BJ (cell line): ENCODE results near the gene ST7. TPM values are rescaled to one million over a fixed set of nuclear protein-coding genes. Genes with fewer than 3 reads are reported as not detected.

Experiments
- CTCF ChIA-PET: fragments of 350-600 bp; formaldehyde crosslinking; extraction: SDS; loops from one replicate; lab custom pipeline; 2021; ENCODE audit warnings: antibody characterized with exemption, inconsistent platforms; lab: Yijun Ruan, JAX
- POLR2A ChIA-PET: fragments of 300-600 bp; sonication (Branson Sonifier 250); formaldehyde crosslinking; extraction: SDS; loops from one replicate; lab custom pipeline; 2021; ENCODE audit warnings: antibody characterized with exemption; lab: Charles Lee
- DNase-seq: peaks from one replicate; pipeline ENCODE4 v3.0.0-alpha.2; 2011; ENCODE audit warnings: low read depth
- H3K27me3 ChIP-seq: 2 replicates; pipeline ENCODE4 v1.6.0; 2011; ENCODE audit warnings: low read length; ENCODE audit not compliant: control insufficient read depth, insufficient read depth
- H3K36me3 ChIP-seq: 2 replicates; pipeline ENCODE4 v1.5.1; 2011; ENCODE audit warnings: low read length; ENCODE audit not compliant: control insufficient read depth, insufficient read depth
- H3K4me3 ChIP-seq: 2 replicates; pipeline ENCODE4 v1.5.1; 2011; ENCODE audit warnings: low read depth, mild to moderate bottlenecking, control low read depth, low read length
- CTCF ChIP-seq: IDR thresholded peaks from 2 replicates; pipeline ENCODE4 v1.5.1; 2011; ENCODE audit warnings: low read depth, mild to moderate bottlenecking, control low read depth, inconsistent platforms, low read length, moderate library complexity; ENCODE audit not compliant: insufficient read depth
- polyA plus RNA-seq: library from polyadenylated mRNA; depleted of rRNA; stranded (reverse); fragments of >200 nt; gene quantifications from 2 replicates; pipeline ENCODE4 v1.2.3, GENCODE V29; 2011

ST7 gene
- polyA plus RNA-seq, 1 experiment, result 16.0 TPM

DNA sequence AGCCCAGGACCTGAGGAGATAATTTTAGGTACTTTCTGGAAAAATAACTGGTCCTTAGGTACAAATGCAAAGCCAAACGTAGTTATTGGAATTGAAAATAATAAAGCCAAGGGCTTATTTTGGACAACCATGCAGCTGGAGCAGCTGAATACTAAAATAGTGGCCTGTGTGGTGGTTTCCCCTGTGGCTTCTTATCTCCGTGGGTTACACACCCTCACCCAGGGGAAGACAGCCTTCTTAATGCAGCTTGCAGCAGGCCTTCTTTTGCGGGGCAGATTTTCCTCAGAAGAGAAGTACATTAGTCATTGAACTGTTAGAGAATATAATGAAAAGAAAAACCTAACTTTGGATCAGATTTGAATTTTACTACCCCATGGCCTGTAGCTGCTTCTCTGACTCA, 133.5 kb downstream of the ST7 start:
- Histone ChIP-seq H3K36me3 (no peaks in the 10 kb centered on the region), H3K4me3 (no peak overlapping the region), H3K27me3 (no peaks in the 10 kb centered on the region)
- DNase-seq, result no peak
- CTCF ChIA-PET, result no interaction called here
- TF ChIP-seq CTCF, result no peak
- POLR2A ChIA-PET, result no interaction called here

- CTCF ChIA-PET, result interaction anchor here (1.7 kb wide), 1 partner anchor 11 kb away, joined by 4 read pairs; no protein-coding TSS in a partner anchor
- no peak for TF ChIP-seq CTCF
- POLR2A ChIA-PET, result no interaction called here
- no peak for DNase-seq
- H3K4me3 ChIP-seq, result no peak overlapping the region
- H3K36me3 ChIP-seq, result no peaks in the 10 kb centered on the region
- H3K27me3 ChIP-seq, result no peaks in the 10 kb centered on the region
Observed at GRCh38 chr7:117087639-117088396, 134.5 kb downstream of the ST7 start.

- no peak for TF ChIP-seq CTCF
- no peaks in the 10 kb centered on the region for H3K27me3 ChIP-seq
- ChIA-PET POLR2A (no interaction called here), CTCF (interaction anchor here (1.1 to 1.7 kb wide), 2 partner anchors 10 to 36 kb away, joined by 3 to 4 read pairs; no protein-coding TSS in a partner anchor)
- H3K36me3 ChIP-seq, result no peaks in the 10 kb centered on the region
- H3K4me3 ChIP-seq, result no peak overlapping the region
- no peak for DNase-seq
Observed at GRCh38 chr7:117088623-117089194, 135.4 kb downstream of the ST7 start.

DNA sequence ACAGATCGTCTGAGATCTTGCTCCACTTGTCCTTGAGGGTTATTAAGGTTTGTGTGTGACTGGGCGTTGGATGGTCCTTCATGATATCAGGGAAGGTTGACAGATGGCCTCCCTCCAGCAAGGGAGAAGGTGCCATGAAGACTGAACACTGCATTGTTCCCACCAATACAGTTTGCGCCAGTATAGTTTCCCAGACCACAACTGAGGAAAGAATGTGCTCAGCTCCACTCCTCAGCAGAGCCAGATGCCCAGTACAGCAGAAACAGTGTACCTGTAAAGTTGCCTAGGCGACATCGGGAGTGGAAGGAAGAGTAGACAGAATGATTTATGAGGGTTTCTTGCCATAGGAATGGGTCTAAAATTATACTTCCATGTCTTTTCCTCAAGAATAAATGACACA, 137.5 kb downstream of the ST7 start:
- ChIA-PET POLR2A (no interaction called here), CTCF (no interaction called here)
- DNase-seq, result no peak
- no peaks in the 10 kb centered on the region for H3K36me3 ChIP-seq
- no peak overlapping the region for H3K4me3 ChIP-seq
- no peaks in the 10 kb centered on the region for H3K27me3 ChIP-seq
- no peak for TF ChIP-seq CTCF

- ChIA-PET CTCF (interaction anchor here (0.8 kb wide), 1 partner anchor 294 kb away, joined by 3 read pairs; no protein-coding TSS in a partner anchor), POLR2A (no interaction called here)
- Histone ChIP-seq H3K4me3 (no peak overlapping the region), H3K27me3 (no peaks in the 10 kb centered on the region), H3K36me3 (no peaks in the 10 kb centered on the region)
- DNase-seq, result no peak
- no peak for TF ChIP-seq CTCF
Observed at GRCh38 chr7:117091721-117092120, 138.4 kb downstream of the ST7 start.
